ENCODE data around the gene ITGB3. TPM values are rescaled to one million over a fixed set of nuclear protein-coding genes. Genes with fewer than 3 reads are reported as not detected.

Gene ITGB3
- total and polyA plus RNA-seq, 10 of the 15 experiments (the other 5 are each of a cell fraction or from before 2014, with no cell fraction given), result 0.69 to 22.8 (median 13.6) TPM

DNA sequence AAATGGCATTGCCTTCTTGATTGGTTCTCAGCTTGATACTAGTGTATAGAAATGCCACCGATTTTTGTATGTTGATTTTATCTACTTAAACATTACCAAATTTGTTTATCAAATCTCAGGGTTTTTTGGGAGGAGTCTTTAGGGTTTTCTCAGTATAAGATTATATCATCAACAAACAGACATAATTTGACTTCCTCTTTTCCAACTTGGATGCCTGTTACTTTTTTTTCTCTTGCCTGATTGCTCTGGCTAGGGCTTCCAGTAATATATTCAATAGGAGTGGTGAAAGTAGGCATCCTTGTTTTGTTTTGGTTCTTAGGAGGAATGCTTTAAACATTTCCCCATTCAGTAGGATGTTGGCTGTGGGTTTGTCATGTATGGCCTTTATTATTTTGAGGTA is 99.2 kb downstream of the ITGB3 start:
- ChIA-PET CTCF (no interaction called here), RAD21 (ENCODE audit: unreplicated experiment) (no interaction called here), POLR2A (no interaction called here), SMC1A (ENCODE audit: uncharacterized antibody, unreplicated experiment) (no interaction called here)
- H3K27me3 ChIP-seq (replicated peaks in 1 of 2; ENCODE audit: control insufficient read depth in 2 of 2, insufficient read depth in 2 of 2, low read length in 1 of 2), result no peaks in the 10 kb centered on the region
- H3K4me2 ChIP-seq (ENCODE audit: control insufficient read depth, insufficient read depth), result no peak overlapping the region
- no peak overlapping the region for H3K9ac ChIP-seq (ENCODE audit: control insufficient read depth, insufficient read depth, low read length)
- FAIRE-seq, result no peak
- no peak overlapping the region for H2AFZ ChIP-seq (ENCODE audit: control insufficient read depth, low read depth, low read length)
- no peak overlapping the region for H3K27ac ChIP-seq (ENCODE audit: control insufficient read depth, insufficient read depth)
- no peaks in the 10 kb centered on the region for H4K20me1 ChIP-seq (ENCODE audit: control insufficient read depth, insufficient read depth)
- H3K9me3 ChIP-seq (replicated peaks; ENCODE audit: control insufficient read depth, insufficient read depth, low read length), result no peaks in the 10 kb centered on the region
- 4% methylated on average over 1 of the region's 1 CpG for WGBS (ENCODE audit: insufficient coverage, insufficient replicate concordance, low lambda C conversion rate, missing lambda C conversion rate)
- ATAC-seq, result no peak
- H3K79me2 ChIP-seq (ENCODE audit: control insufficient read depth, insufficient read depth, low read length), result no peaks in the 10 kb centered on the region
- in situ Hi-C loops (cut with MboI) (no loop called here), intact Hi-C loops (cut with micrococcal nuclease; ENCODE audit: unreplicated experiment) (no loop called here)
- no peaks in the 10 kb centered on the region for H3K4me1 ChIP-seq (ENCODE audit: control insufficient read depth, insufficient read depth, low read length)
- no peak for DNase-seq (ENCODE audit: low read depth, low spot score)
- no TSS peak for BruUV-seq (replicated peaks)
- H3K4me3 ChIP-seq, result no peak overlapping the region
- no peaks in the 10 kb centered on the region; a peak in 1 of 4 replicates for H3K36me3 ChIP-seq (ENCODE audit: control insufficient read depth in 2 of 2, insufficient read depth in 2 of 2, low read length in 1 of 2)
- TF ChIP-seq SPI1 (IDR thresholded peaks at IDR 0.05; ENCODE audit: borderline replicate concordance, insufficient read depth, low read depth, low read length), result peak; percentile 43; the same call in 1 of the 2 replicates
- TF ChIP-seq, protein P1, sequence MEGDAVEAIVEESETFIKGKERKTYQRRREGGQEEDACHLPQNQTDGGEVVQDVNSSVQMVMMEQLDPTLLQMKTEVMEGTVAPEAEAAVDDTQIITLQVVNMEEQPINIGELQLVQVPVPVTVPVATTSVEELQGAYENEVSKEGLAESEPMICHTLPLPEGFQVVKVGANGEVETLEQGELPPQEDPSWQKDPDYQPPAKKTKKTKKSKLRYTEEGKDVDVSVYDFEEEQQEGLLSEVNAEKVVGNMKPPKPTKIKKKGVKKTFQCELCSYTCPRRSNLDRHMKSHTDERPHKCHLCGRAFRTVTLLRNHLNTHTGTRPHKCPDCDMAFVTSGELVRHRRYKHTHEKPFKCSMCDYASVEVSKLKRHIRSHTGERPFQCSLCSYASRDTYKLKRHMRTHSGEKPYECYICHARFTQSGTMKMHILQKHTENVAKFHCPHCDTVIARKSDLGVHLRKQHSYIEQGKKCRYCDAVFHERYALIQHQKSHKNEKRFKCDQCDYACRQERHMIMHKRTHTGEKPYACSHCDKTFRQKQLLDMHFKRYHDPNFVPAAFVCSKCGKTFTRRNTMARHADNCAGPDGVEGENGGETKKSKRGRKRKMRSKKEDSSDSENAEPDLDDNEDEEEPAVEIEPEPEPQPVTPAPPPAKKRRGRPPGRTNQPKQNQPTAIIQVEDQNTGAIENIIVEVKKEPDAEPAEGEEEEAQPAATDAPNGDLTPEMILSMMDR (IDR thresholded peaks at IDR 0.05 in 2 of 3, conservative IDR thresholded peaks at IDR 0.05 in 1 of 3; ENCODE audit: control insufficient read depth in 2 of 3, extremely low read depth in 1 of 3, insufficient read depth in 1 of 3, low read depth in 3 of 3, low read length in 3 of 3), result no peak

DNA sequence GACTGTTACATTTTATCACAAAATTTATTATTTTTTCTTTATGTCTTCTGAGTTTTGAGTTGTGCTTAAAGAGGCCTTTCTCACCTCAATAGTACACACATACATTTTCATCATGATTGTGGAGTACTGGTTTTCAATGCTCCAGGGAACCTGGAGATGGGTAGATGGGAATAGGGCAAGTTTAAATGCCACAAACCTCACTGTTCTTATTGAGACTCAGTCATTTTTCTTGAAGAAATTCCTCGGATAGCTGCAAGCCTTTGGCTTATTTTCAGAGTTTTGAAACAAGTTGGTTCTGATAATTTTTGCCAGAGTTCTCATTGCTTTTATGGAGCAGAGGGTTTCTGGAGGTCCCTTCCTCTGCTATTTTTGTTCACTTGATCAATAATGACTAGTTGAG is 105.0 kb downstream of the ITGB3 start:
- H3K9ac ChIP-seq (ENCODE audit: control insufficient read depth, insufficient read depth, low read length), result no peak overlapping the region
- no peak for DNase-seq (ENCODE audit: low read depth, low spot score)
- intact Hi-C loops (cut with micrococcal nuclease; ENCODE audit: unreplicated experiment), result no loop called here
- no peaks in the 10 kb centered on the region for H3K27me3 ChIP-seq (replicated peaks in 1 of 2; ENCODE audit: control insufficient read depth in 2 of 2, insufficient read depth in 2 of 2, low read length in 1 of 2)
- H2AFZ ChIP-seq (ENCODE audit: control insufficient read depth, low read depth, low read length), result no peak overlapping the region
- no peak overlapping the region for H3K4me2 ChIP-seq (ENCODE audit: control insufficient read depth, insufficient read depth)
- CTCF ChIA-PET, result interaction anchor here (0.7 kb wide), 1 partner anchor 68 kb away, joined by 4 read pairs; no protein-coding TSS in a partner anchor
- BruUV-seq (replicated peaks), result no TSS peak
- in situ Hi-C loops (cut with MboI), result no loop called here
- no peaks in the 10 kb centered on the region for H3K9me3 ChIP-seq (replicated peaks; ENCODE audit: control insufficient read depth, insufficient read depth, low read length)
- TF ChIP-seq CHD4 (IDR thresholded peaks at IDR 0.05) (no peak), TCF3 (IDR thresholded peaks at IDR 0.05; ENCODE audit: borderline replicate concordance, insufficient read depth, low read depth, low read length) (no peak), EGR1 (IDR thresholded peaks at IDR 0.05; ENCODE audit: borderline replicate concordance in 1 of 2, low read depth in 2 of 2, low read length in 2 of 2) (no peak), NR2C1 (IDR thresholded peaks at IDR 0.05) (no peak), BRCA1 (IDR thresholded peaks at IDR 0.05; ENCODE audit: low read depth, low read length) (no peak)
- TF ChIP-seq, protein P1 (IDR thresholded peaks at IDR 0.05 in 2 of 3, conservative IDR thresholded peaks at IDR 0.05 in 1 of 3; ENCODE audit: control insufficient read depth in 2 of 3, extremely low read depth in 1 of 3, insufficient read depth in 1 of 3, low read depth in 3 of 3, low read length in 3 of 3), result no peak
- H3K36me3 ChIP-seq (ENCODE audit: control insufficient read depth in 2 of 2, insufficient read depth in 2 of 2, low read length in 1 of 2), result no peaks in the 10 kb centered on the region; a peak in 1 of 4 replicates
- POLR2A ChIA-PET, result no interaction called here
- H3K27ac ChIP-seq (ENCODE audit: control insufficient read depth, insufficient read depth), result no peak overlapping the region
- H3K4me3 ChIP-seq, result no peak overlapping the region
- RAD21 ChIA-PET (ENCODE audit: unreplicated experiment), result no interaction called here
- ATAC-seq, result no peak
- SMC1A ChIA-PET (ENCODE audit: uncharacterized antibody, unreplicated experiment), result no interaction called here
- H3K4me1 ChIP-seq (ENCODE audit: control insufficient read depth, insufficient read depth, low read length), result no peaks in the 10 kb centered on the region
- no peak for FAIRE-seq
- H3K79me2 ChIP-seq (ENCODE audit: control insufficient read depth, insufficient read depth, low read length), result no peaks in the 10 kb centered on the region
- WGBS (ENCODE audit: insufficient coverage, insufficient replicate concordance, low lambda C conversion rate, missing lambda C conversion rate), result 88% methylated on average over 1 of the region's 1 CpG
- H4K20me1 ChIP-seq (ENCODE audit: control insufficient read depth, insufficient read depth), result no peaks in the 10 kb centered on the region
